ENCODE results near the gene ZNRD2.

GRCh38 chr11:65545853-65546216 is 24.4 kb upstream of the ZNRD2 start:
- TF ChIP-seq ZFP3 (CRISPR knock-in tag; IDR thresholded peaks at IDR 0.05) (no peak), ZNF8 (CRISPR knock-in tag; IDR thresholded peaks at IDR 0.05) (no peak), CSRNP3 (CRISPR knock-in tag; IDR thresholded peaks at IDR 0.05) (no peak)
